GM23338 (cell line): ENCODE data around the gene FAF2.

Experiments used
- CTCF ChIP-seq, 2 experiments: fragments of 200-600 bp in 1 of 2; sonication (generic) in 1 of 2; conservative IDR thresholded peaks; 2 replicates each; pipeline versions ENCODE4 v1.5.1 to v1.6.1; 2016 to 2017; ENCODE audit warnings: antibody characterized with exemption in 2 of 2, low read depth in 2 of 2, mild to moderate bottlenecking in 2 of 2, moderate library complexity in 1 of 2
- ETS1 ChIP-seq: IDR thresholded peaks from 2 replicates; pipeline ENCODE4 v1.6.1; 2016; ENCODE audit warnings: antibody characterized with exemption
- EZH2 ChIP-seq: fragments of 200-600 bp; sonication (generic); IDR thresholded peaks from one replicate; pipeline ENCODE4 v1.8.0; 2017; ENCODE audit warnings: antibody characterized with exemption, mild to moderate bottlenecking, low read depth; ENCODE audit not compliant: unreplicated experiment
- POLR2AphosphoS5 ChIP-seq: IDR thresholded peaks from 2 replicates; pipeline ENCODE4 v1.6.1; 2016; ENCODE audit warnings: antibody characterized with exemption, low read depth
- STAT1 ChIP-seq: IDR thresholded peaks from one replicate; pipeline ENCODE4 v1.6.1; 2016; ENCODE audit warnings: antibody characterized with exemption; ENCODE audit not compliant: unreplicated experiment
- ZNF114 ChIP-seq: fragments of 250-450 bp; sonication (Bioruptor Pico); IDR thresholded peaks from 2 replicates; pipeline ENCODE4 v1.5.0; 2020; ENCODE audit warnings: mild to moderate bottlenecking, moderate library complexity
- ZNF462 ChIP-seq: fragments of 250-450 bp; sonication (Bioruptor Pico); IDR thresholded peaks from 2 replicates; pipeline ENCODE4 v1.5.0; 2020; ENCODE audit warnings: mild to moderate bottlenecking, moderate library complexity

DNA sequence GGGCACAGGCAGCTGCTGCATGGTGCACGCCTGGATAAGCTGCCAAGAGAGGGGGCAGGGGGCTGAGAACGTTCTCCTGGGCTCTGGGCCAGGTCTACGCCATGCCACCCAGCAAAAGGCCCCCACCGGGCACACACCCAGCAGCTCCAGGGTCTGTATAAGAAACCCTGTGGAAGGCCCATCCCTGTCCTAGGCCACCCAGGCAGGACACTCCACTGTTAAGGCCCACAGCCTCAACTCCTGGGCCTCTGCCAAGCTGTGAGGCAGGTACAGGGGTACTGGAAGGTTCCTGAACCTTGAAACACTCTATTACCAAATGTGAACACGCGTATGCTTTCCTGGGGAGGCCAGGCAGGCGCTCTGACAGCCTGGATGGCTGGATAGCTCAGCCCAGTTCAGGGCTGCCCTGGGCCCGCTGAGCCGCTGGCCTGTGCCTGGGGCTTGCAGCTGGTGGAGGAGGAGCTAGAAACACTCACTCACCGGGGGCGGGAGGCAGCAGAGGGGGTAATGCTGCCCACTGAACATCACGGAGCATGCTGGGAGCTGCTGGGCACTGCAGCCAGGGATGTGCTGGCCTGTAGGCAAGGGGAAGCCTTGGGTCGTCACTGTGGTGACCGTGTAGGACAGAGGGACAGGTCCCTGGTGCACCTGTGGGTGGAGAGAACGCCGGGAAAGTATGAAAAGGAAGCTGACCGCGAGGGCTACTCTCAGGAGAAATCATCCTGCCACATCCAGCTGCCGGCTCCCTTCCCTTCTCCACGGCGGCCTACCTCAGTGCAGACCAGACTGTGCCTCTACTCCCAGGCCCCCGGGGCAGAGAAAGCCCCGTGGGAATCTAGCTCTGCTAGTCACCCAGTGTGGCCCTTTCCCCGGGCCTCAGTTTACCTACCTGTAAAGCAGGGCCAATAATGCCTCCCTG, 83.1 kb downstream of the FAF2 start:
- TF ChIP-seq ETS1 (no peak), STAT1 (no peak), ZNF462 (CRISPR knock-in tag) (no peak), CTCF (conservative IDR thresholded peaks at IDR 0.05; ENCODE audit: low read depth in 2 of 2) (no peak), ZNF114 (no peak), POLR2AphosphoS5 (peak; percentile 32; the same call in 1 of the 2 replicates), EZH2 (no peak)
